Type B pancreatic cell (in vitro differentiated cells): ENCODE results near the gene ANKMY2. TPM values are rescaled to one million over a fixed set of nuclear protein-coding genes. Genes with fewer than 3 reads are reported as not detected.

Experiments
- DNase-seq: peaks from one replicate; pipeline ENCODE4 v3.0.0; 2021; ENCODE audit warnings: mixed read lengths; ENCODE audit not compliant: unreplicated experiment; ENCODE audit errors: extremely low spot score
- H3K27ac Mint-ChIP-seq: 2 replicates; pipeline ENCODE4 v1.8.0; 2021; ENCODE audit warnings: mild to moderate bottlenecking, mixed read lengths
- H3K27me3 Mint-ChIP-seq: 2 replicates; pipeline ENCODE4 v1.8.0; 2021; ENCODE audit warnings: mixed read lengths
- H3K36me3 Mint-ChIP-seq: 2 replicates; pipeline ENCODE4 v1.8.0; 2021; ENCODE audit warnings: mixed read lengths
- H3K4me1 Mint-ChIP-seq: one replicate; pipeline ENCODE4 v1.8.0; 2021; ENCODE audit warnings: mixed read lengths; ENCODE audit not compliant: unreplicated experiment
- H3K4me3 Mint-ChIP-seq: 2 replicates; pipeline ENCODE4 v1.8.0; 2021; ENCODE audit warnings: mild to moderate bottlenecking, mixed read lengths
- H3K9me3 Mint-ChIP-seq: 2 replicates; pipeline ENCODE4 v1.8.0; 2021; ENCODE audit warnings: mixed read lengths
- long read RNA-seq: library from polyadenylated mRNA; unstranded; transcript quantifications from one replicate; pipeline ENCODE4 v2.0.0, GENCODE V29; 2020
- total RNA-seq: library from RNA; stranded (reverse); gene quantifications from 2 replicates; pipeline ENCODE4 v1.2.1, GENCODE V29; 2021; ENCODE audit warnings: low replicate concordance
- TF ChIP-seq, protein P1 (sequence below): fragments of 200-600 bp; sonication (generic); conservative IDR thresholded peaks from 2 replicates; pipeline ENCODE4 v1.5.0; 2021; ENCODE audit warnings: antibody characterized with exemption, mild to moderate bottlenecking

Gene ANKMY2
- 15.2 and 21.5 TPM in 2 replicates for total RNA-seq
- long read RNA-seq, transcript ANKMY2-201 (10 exons, 2,555 nt) = major isoform, 104 of 116 reads
- long read RNA-seq, partial matches to known transcripts = 5 of 116 reads
- long read RNA-seq, other reads (novel, unspliced or antisense) = 6 of 116 reads

DNA sequence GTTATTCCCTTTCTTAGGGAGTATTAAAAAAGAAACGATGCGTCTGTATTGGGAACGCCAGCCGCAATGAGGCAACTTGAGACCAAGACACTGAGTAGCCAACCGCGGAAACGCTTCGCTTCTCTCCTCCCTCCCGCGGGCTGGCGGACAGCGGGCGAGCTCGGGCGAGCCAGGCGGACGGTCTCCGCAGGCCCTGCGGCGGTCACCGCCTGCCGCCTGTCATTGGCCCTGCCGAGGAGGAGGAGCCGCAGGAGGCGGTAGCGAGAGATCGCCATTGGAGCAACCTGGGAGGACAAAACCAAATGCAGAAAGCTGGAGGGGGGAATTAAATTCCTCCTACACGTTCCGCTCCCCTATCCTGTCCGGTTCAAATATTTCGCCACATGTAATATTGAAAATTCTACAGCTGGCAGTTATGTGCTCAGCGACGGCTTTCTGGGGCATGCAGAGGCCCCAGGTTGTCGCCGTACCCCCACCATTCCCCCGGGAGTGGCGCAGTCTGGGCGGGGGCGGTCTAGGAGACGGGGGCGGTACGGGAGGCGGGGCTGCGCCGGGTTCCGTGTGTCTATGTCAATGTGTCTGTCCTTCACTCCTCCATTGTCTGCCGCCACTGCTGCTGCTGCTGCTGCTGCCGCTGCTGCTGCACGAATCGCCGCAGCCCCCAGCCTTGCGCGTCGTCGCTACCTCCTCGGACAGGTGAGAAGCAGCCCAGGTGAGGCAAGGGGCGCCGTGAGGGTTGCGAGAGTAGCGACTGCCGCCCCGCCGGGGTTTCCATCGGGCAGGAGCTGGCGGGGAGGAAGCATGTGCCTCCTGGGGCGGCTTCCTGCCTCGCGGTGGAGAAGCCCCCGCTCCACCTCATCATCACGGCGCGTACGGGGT, at the start of gene ANKMY2, which contains the start of gene BZW2:
TSS of gene ANKMY2 (minus strand) at position 162 of the 879 bp plus-strand sequence. CDS start 181 bp downstream, outside the sequence.
TSS of gene BZW2 (plus strand) at position 589 of the 879 bp plus-strand sequence. CDS start 19,263 bp downstream, outside the sequence.
- peak within 1 kb of the TSS; percentile 96 for H3K27ac Mint-ChIP-seq
- peaks cover 44% of the 10 kb centered on the region for H3K4me1 Mint-ChIP-seq

DNA sequence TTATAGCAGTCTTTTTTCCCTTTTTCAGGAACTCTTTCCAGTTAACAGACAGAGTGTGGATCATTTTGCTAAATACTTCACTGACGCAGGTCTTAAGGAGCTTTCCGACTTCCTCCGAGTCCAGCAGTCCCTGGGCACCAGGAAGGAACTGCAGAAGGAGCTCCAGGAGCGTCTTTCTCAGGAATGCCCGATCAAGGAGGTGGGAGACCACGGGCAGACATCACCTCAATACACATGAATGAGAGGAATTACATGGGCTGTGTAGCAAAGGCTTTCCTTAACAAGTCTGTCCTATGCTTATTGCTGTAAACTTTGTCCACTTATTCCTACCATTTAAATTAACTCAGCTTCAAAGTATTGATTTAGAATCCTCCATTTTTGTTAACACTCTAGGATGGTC, 49.3 kb upstream of the ANKMY2 start:
- Mint-ChIP-seq H3K4me3 (no peak overlapping the region), H3K27ac (peak overlapping the region; percentile 6), H3K27me3 (no peaks in the 10 kb centered on the region), H3K36me3 (peaks cover 49% of the 10 kb centered on the region), H3K9me3 (no peaks in the 10 kb centered on the region), H3K4me1 (peaks cover 6% of the 10 kb centered on the region)
- TF ChIP-seq, protein P1, sequence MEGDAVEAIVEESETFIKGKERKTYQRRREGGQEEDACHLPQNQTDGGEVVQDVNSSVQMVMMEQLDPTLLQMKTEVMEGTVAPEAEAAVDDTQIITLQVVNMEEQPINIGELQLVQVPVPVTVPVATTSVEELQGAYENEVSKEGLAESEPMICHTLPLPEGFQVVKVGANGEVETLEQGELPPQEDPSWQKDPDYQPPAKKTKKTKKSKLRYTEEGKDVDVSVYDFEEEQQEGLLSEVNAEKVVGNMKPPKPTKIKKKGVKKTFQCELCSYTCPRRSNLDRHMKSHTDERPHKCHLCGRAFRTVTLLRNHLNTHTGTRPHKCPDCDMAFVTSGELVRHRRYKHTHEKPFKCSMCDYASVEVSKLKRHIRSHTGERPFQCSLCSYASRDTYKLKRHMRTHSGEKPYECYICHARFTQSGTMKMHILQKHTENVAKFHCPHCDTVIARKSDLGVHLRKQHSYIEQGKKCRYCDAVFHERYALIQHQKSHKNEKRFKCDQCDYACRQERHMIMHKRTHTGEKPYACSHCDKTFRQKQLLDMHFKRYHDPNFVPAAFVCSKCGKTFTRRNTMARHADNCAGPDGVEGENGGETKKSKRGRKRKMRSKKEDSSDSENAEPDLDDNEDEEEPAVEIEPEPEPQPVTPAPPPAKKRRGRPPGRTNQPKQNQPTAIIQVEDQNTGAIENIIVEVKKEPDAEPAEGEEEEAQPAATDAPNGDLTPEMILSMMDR = no peak
- no peak for DNase-seq

More for the DNA sequence above, at the start of gene ANKMY2, which contains the start of gene BZW2:
- DNase-seq = peak; percentile 94
- Mint-ChIP-seq H3K4me3 (peak within 1 kb of the TSS; percentile 100), H3K27me3 (no peaks in the 10 kb centered on the region), H3K36me3 (peaks cover 6% of the 10 kb centered on the region), H3K9me3 (no peaks in the 10 kb centered on the region)
- TF ChIP-seq, protein P1 = peak; percentile 11

DNA sequence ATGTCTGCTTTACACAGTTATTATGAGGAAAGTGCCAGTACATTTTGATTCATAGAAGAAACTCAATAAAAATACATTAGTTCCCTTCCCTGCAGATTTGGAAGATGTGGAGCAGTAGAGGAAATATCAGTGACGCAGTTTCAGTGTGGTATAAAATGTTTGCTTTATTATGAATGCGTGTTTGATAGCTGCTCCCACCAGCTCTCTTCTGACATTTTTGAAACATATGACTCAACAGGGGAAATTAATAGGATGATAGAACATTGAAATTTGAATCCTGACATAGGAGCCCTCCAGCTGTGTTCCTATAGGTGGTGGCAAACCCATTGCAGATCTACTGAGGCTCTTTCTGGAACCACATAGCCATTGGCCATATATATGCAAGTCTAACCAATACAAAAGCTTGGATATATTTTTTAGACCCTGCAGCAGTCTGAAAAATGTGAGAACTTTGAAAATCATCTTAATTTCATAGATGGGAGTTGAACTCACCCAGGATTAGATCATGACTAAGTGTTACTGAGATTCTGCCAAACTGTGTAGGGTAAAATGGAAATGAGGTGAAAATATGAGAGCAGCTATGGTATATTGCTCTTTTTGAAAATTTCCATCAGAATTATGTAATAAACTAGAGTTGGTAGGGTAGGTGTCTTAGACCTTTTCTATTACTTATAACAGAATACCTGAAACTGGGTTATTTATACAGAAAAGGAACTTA, 48.2 kb upstream of the ANKMY2 start:
- Mint-ChIP-seq H3K4me1 (peaks cover 6% of the 10 kb centered on the region), H3K27ac (no peak overlapping the region), H3K27me3 (no peaks in the 10 kb centered on the region), H3K36me3 (peaks cover 48% of the 10 kb centered on the region), H3K4me3 (no peak overlapping the region), H3K9me3 (no peaks in the 10 kb centered on the region)
- DNase-seq = no peak
- TF ChIP-seq, protein P1 = no peak

DNA sequence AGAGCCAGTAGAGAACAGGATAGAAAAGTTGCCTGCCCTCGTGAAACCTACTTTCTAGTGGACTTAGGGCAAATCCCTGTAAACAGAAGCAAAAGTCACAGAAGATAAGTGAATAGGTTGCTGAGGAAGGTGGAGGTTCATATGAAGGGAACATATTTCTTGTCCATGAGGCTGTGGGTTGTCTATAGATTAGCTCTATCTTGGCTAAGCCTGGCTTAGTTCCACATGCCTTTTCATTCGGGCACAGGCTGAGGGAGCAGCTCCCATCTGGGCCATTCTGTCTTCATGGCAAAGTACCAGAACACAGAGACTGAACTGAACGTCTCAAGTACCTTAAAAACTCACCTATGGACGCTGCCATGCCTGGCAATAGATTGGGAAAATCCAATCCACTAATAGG, 45.7 kb upstream of the ANKMY2 start:
- no peak overlapping the region for H3K4me3 Mint-ChIP-seq
- peaks cover 41% of the 10 kb centered on the region for H3K36me3 Mint-ChIP-seq
- TF ChIP-seq, protein P1 = no peak
- no peak overlapping the region for H3K27ac Mint-ChIP-seq
- DNase-seq = no peak
- no peaks in the 10 kb centered on the region for H3K27me3 Mint-ChIP-seq
- peaks cover 4% of the 10 kb centered on the region for H3K9me3 Mint-ChIP-seq
- H3K4me1 Mint-ChIP-seq = peaks cover 5% of the 10 kb centered on the region

DNA sequence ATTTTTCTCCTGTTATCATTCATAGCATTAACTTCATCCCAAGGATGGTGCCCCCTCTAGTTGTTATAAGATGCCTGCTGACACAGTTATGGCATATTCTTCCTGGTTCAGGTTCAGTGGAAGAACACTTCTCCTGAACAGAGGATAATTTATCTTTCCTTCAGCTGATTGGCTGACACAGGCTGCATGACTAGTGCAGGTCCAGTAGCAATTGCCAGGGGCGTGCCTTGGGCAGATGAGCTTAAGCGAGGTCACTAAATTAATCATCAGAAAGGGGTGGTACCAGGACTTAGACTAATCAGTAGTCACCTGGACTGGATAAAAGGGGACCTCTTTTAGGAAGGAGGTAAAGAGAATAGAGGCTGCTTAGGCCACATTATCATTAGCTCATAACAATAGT, 42.7 kb upstream of the ANKMY2 start:
- peaks cover 4% of the 10 kb centered on the region for H3K9me3 Mint-ChIP-seq
- TF ChIP-seq, protein P1 = no peak
- no peaks in the 10 kb centered on the region for H3K27me3 Mint-ChIP-seq
- DNase-seq = no peak
- peaks cover 52% of the 10 kb centered on the region for H3K36me3 Mint-ChIP-seq
- H3K27ac Mint-ChIP-seq = peak overlapping the region; percentile 80
- peaks cover 15% of the 10 kb centered on the region for H3K4me1 Mint-ChIP-seq
- peak overlapping the region; percentile 27 for H3K4me3 Mint-ChIP-seq
